Smooth muscle cell (in vitro differentiated cells): ENCODE results near the gene PAFAH1B2. TPM values are rescaled to one million over a fixed set of nuclear protein-coding genes. Genes with fewer than 3 reads are reported as not detected.
"Not testable (repeated sequence)": the region's sequence is repeated elsewhere in the genome, so short reads cannot be mapped to it uniquely, and the experiment has no call there.

Experiments used
- DNase-seq: peaks from one replicate; lab custom pipeline; 2025; ENCODE audit not compliant: unreplicated experiment; lab: John Stamatoyannopoulos, UW
- H2AFZ ChIP-seq: fragments of 200-600 bp; sonication (generic); 2 replicates; pipeline ENCODE4 v1.6.0; 2016; ENCODE audit warnings: antibody characterized with exemption, low read depth, mild to moderate bottlenecking
- H3F3A ChIP-seq: fragments of 200-600 bp; sonication (generic); 2 replicates; pipeline ENCODE4 v1.6.0; 2017; ENCODE audit warnings: antibody characterized with exemption, low read depth
- H3K27ac ChIP-seq: fragments of 200-600 bp; sonication (generic); 2 replicates; pipeline ENCODE4 v1.5.1; 2016; ENCODE audit warnings: low read depth, mild to moderate bottlenecking
- H3K27me3 ChIP-seq: fragments of 200-600 bp; sonication (generic); 2 replicates; pipeline ENCODE4 v1.6.1; 2016; ENCODE audit warnings: low read depth, mild to moderate bottlenecking
- H3K36me3 ChIP-seq: fragments of 200-600 bp; sonication (generic); 2 replicates; pipeline ENCODE4 v1.5.1; 2016; ENCODE audit warnings: low read depth
- H3K4me1 ChIP-seq: fragments of 200-600 bp; sonication (generic); 2 replicates; pipeline ENCODE4 v1.5.1; 2016; ENCODE audit warnings: low read depth
- H3K4me2 ChIP-seq: fragments of 200-600 bp; sonication (generic); 2 replicates; pipeline ENCODE4 v1.6.0; 2016; ENCODE audit warnings: mild to moderate bottlenecking
- H3K4me3 ChIP-seq: fragments of 200-600 bp; sonication (generic); 2 replicates; pipeline ENCODE4 v1.5.1; 2016; ENCODE audit warnings: mild to moderate bottlenecking
- H3K79me2 ChIP-seq: fragments of 200-600 bp; sonication (generic); 2 replicates; pipeline ENCODE4 v1.6.0; 2016; ENCODE audit warnings: low read depth, mild to moderate bottlenecking
- H3K9ac ChIP-seq: fragments of 200-600 bp; sonication (generic); 2 replicates; pipeline ENCODE4 v1.6.0; 2016; ENCODE audit warnings: low read depth
- H3K9me3 ChIP-seq: fragments of 200-600 bp; sonication (generic); replicated peaks from 2 replicates; pipeline ENCODE4 v1.5.1; 2016; ENCODE audit warnings: low read depth
- H4K20me1 ChIP-seq: fragments of 200-600 bp; sonication (generic); 2 replicates; pipeline ENCODE4 v1.6.0; 2016; ENCODE audit warnings: low read depth
- WGBS: methylation state at CpG from one replicate; pipeline ENCODE4 v1.1.7; 2016; ENCODE audit warnings: low lambda C conversion rate; 5-methylcytosine and 5-hydroxymethylcytosine counted together
- polyA plus RNA-seq: library from polyadenylated mRNA; unstranded; fragments of >200 nt; fragmentation: Nextera tagmentation; extraction: Ambion mirVana; gene quantifications from 2 replicates; pipeline ENCODE4 v1.2.1, GENCODE V29; 2016
- total RNA-seq: library from RNA; depleted of rRNA; stranded (reverse); fragments of >200 nt; gene quantifications from 2 replicates; pipeline ENCODE4 v1.2.3, GENCODE V29; 2014
- TF ChIP-seq, protein P1 (sequence below): fragments of 200-600 bp; sonication (generic); IDR thresholded peaks from 2 replicates; pipeline ENCODE4 v1.5.1; 2017; ENCODE audit warnings: borderline replicate concordance, mild to moderate bottlenecking, antibody characterized with exemption; ENCODE audit not compliant: insufficient read depth, poor library complexity, severe bottlenecking

Gene PAFAH1B2
- total and polyA plus RNA-seq, 2 experiments from 2014 or later, result 30.7 to 146 TPM

DNA sequence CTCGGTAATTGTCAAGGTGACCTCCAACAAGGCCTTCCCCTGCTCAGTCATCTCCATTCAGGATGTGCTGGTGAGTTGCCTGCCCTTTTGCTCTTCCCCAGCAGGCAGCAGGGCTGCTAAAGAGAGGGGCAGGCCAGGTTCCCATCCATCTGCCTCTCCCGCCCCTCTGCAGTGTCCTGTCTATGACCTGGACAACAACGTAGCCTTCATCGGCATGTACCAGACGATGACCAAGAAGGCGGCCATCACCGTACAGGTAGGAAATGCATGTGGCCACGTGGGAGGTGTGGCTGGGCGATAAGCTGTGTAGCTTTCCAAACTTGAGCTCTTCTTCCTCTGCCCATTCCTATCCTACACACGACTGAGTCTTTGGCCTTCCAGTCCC is 38.5 kb downstream of the PAFAH1B2 start:
- Histone ChIP-seq H3K4me3 (no peak overlapping the region), H3K4me1 (peaks cover 13% of the 10 kb centered on the region), H3K27ac (no peak overlapping the region), H3K9me3 (no peaks in the 10 kb centered on the region), H4K20me1 (no peaks in the 10 kb centered on the region), H3K27me3 (no peaks in the 10 kb centered on the region), H3K36me3 (no peaks in the 10 kb centered on the region), H2AFZ (no peak overlapping the region), H3K4me2 (no peak overlapping the region), H3K79me2 (peaks cover 4% of the 10 kb centered on the region), H3K9ac (no peak overlapping the region), H3F3A (peaks cover 3% of the 10 kb centered on the region)
- 94% methylated on average over 10 of the region's 10 CpGs for WGBS
- no peak for DNase-seq
- TF ChIP-seq, protein P1, sequence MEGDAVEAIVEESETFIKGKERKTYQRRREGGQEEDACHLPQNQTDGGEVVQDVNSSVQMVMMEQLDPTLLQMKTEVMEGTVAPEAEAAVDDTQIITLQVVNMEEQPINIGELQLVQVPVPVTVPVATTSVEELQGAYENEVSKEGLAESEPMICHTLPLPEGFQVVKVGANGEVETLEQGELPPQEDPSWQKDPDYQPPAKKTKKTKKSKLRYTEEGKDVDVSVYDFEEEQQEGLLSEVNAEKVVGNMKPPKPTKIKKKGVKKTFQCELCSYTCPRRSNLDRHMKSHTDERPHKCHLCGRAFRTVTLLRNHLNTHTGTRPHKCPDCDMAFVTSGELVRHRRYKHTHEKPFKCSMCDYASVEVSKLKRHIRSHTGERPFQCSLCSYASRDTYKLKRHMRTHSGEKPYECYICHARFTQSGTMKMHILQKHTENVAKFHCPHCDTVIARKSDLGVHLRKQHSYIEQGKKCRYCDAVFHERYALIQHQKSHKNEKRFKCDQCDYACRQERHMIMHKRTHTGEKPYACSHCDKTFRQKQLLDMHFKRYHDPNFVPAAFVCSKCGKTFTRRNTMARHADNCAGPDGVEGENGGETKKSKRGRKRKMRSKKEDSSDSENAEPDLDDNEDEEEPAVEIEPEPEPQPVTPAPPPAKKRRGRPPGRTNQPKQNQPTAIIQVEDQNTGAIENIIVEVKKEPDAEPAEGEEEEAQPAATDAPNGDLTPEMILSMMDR, result no peak

DNA sequence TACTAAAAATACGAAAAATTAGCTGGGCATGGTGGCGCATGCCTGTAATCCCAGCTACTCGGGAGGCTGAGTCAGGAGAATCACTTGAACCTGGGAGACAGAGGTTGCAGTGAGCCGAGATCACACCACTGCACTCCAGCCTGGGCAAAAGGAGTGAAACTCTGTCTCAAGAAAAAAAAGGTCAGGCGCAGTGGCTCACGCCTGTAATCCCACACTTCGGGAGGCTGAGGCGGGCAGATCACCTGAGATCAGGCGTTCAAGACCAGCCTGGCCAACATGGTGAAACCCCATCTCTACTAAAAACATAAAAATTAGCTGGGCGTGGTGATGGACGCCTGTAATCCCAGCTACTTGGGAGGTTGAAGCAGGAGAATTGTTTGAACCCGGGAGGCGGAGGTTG is 39.1 kb downstream of the PAFAH1B2 start:
- H3F3A ChIP-seq, H3K79me2 ChIP-seq, H3K36me3 ChIP-seq, DNase-seq, H3K4me3 ChIP-seq, H2AFZ ChIP-seq, H3K9ac ChIP-seq, H4K20me1 ChIP-seq, H3K27ac ChIP-seq, H3K4me2 ChIP-seq, H3K27me3 ChIP-seq, H3K9me3 ChIP-seq: not testable (repeated sequence)
- WGBS, result 98% methylated on average over 13 of the region's 13 CpGs
- H3K4me1 ChIP-seq, result peaks cover 10% of the 10 kb centered on the region

DNA sequence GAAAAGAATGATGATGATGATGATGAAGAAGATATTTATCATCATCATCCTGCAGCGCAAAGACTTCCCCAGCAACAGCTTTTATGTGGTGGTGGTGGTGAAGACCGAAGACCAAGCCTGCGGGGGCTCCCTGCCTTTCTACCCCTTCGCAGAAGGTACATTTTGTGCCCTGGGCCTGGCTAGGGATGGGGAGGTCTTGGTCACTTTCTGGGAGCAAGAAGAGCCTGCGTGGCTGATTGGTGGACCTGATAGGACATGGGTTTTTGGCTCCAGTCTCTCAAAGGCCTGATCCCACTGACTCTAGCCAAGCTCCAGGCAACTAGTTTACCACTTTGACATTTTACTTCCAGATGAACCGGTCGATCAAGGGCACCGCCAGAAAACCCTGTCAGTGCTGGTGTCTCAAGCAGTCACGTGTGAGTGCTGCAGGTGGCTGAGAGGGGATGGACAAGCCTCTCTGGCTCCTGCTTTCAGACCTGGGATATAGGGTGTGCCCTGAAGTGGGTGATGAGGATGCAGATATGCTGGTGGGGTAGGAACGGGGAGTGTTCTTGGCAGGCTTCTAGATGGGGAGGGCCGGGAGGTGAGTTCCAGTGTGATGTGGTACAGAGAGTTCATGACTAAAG is 39.8 kb downstream of the PAFAH1B2 start:
- H3K79me2 ChIP-seq, result peaks cover 4% of the 10 kb centered on the region
- TF ChIP-seq, protein P1, result no peak
- H3K4me3 ChIP-seq, result no peak overlapping the region
- H3K9ac ChIP-seq, result no peak overlapping the region
- H3K27ac ChIP-seq, result no peak overlapping the region
- H3K27me3 ChIP-seq, result no peaks in the 10 kb centered on the region
- DNase-seq, result no peak
- H3K36me3 ChIP-seq, result no peaks in the 10 kb centered on the region
- H3F3A ChIP-seq, result no peaks in the 10 kb centered on the region
- H3K4me1 ChIP-seq, result peaks cover 8% of the 10 kb centered on the region
- WGBS, result 89% methylated on average over 11 of the region's 11 CpGs
- no peaks in the 10 kb centered on the region for H4K20me1 ChIP-seq
- no peak overlapping the region for H2AFZ ChIP-seq
- H3K9me3 ChIP-seq, result no peaks in the 10 kb centered on the region
- H3K4me2 ChIP-seq, result no peak overlapping the region

DNA sequence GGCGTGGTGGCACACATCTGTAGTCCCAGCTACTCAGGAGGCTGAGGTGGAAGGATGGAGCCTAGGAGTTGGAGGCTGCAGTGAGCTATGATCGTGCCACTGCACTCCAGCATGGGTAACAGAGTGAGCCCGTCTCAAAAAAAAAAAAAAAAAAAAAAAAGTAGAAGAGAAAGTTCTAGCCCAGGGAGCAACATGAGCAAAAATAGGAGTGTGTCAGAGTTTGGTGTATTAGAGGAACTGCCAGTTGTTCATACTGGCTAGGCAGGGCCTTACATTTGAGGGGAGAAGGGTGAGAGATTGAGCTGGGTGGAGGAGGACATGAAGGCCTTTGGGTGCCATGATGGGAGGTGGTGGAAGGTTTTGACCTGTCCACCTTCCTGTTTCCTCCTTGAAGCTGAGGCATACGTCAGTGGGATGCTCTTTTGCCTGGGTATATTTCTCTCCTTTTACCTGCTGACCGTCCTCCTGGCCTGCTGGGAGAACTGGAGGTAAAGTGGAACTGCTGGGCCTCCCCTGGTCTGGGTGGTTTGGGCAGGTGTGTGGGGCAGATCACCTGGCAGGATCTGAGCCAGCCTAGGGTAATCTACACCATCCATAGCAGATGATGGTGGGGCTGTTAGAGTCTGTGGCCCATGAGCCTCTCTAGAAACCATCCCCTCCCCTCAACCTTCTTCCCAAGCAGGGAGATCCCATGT is 41.8 kb downstream of the PAFAH1B2 start:
- no peaks in the 10 kb centered on the region for H3K36me3 ChIP-seq
- H3K4me2 ChIP-seq, result no peak overlapping the region
- TF ChIP-seq, protein P1, result no peak
- no peak overlapping the region for H3K27ac ChIP-seq
- DNase-seq, result no peak
- no peaks in the 10 kb centered on the region for H3F3A ChIP-seq
- H3K79me2 ChIP-seq, result peaks cover under 1% of the 10 kb centered on the region
- H3K27me3 ChIP-seq, result no peaks in the 10 kb centered on the region
- H3K9me3 ChIP-seq, result no peaks in the 10 kb centered on the region
- no peak overlapping the region for H3K4me3 ChIP-seq
- no peaks in the 10 kb centered on the region for H3K4me1 ChIP-seq
- no peaks in the 10 kb centered on the region for H4K20me1 ChIP-seq
- WGBS, result 98% methylated on average over 5 of the region's 5 CpGs
- no peak overlapping the region for H2AFZ ChIP-seq
- no peak overlapping the region for H3K9ac ChIP-seq
